SJCRH30 (cell line): ENCODE data around the gene PRELID3B. TPM values are rescaled to one million over a fixed set of nuclear protein-coding genes. Genes with fewer than 3 reads are reported as not detected.
A peak's percentile ranks its signal among the peaks of the same experiment; 100 is the strongest.

Experiments used
- DNase-seq, 2 experiments: peaks; one replicate each; pipeline ENCODE4 v3.0.0-alpha.2; 2015 to 2020
- H3K27ac ChIP-seq: fragments of 250-450 bp; sonication (Bioruptor Pico); 2 replicates; pipeline ENCODE4 v1.5.1; 2020; ENCODE audit warnings: mild to moderate bottlenecking, moderate library complexity
- H3K27me3 ChIP-seq: fragments of 250-450 bp; sonication (Bioruptor Pico); 2 replicates; pipeline ENCODE4 v1.5.1; 2020; ENCODE audit warnings: mild to moderate bottlenecking, moderate library complexity
- H3K36me3 ChIP-seq: fragments of 250-450 bp; sonication (Bioruptor Pico); 2 replicates; pipeline ENCODE4 v1.5.1; 2020; ENCODE audit warnings: mild to moderate bottlenecking, moderate library complexity
- H3K4me1 ChIP-seq: fragments of 250-450 bp; sonication (Bioruptor Pico); 2 replicates; pipeline ENCODE4 v1.5.1; 2020; ENCODE audit warnings: mild to moderate bottlenecking, moderate library complexity
- H3K4me3 ChIP-seq: fragments of 250-450 bp; sonication (Bioruptor Pico); 2 replicates; pipeline ENCODE4 v1.5.1; 2020; ENCODE audit warnings: mild to moderate bottlenecking, moderate library complexity
- H3K9me3 ChIP-seq: fragments of 250-450 bp; sonication (Bioruptor Pico); replicated peaks from 2 replicates; pipeline ENCODE4 v1.5.1; 2020; ENCODE audit warnings: mild to moderate bottlenecking, moderate library complexity
- total RNA-seq: library from RNA; depleted of rRNA; stranded (reverse); fragments of >200 nt; shearing (Covaris generic); gene quantifications from 2 replicates; pipeline ENCODE4 v1.2.3, GENCODE V29; 2014

PRELID3B gene
- total RNA-seq, 1 experiment from 2014 or later: 331 TPM

DNA sequence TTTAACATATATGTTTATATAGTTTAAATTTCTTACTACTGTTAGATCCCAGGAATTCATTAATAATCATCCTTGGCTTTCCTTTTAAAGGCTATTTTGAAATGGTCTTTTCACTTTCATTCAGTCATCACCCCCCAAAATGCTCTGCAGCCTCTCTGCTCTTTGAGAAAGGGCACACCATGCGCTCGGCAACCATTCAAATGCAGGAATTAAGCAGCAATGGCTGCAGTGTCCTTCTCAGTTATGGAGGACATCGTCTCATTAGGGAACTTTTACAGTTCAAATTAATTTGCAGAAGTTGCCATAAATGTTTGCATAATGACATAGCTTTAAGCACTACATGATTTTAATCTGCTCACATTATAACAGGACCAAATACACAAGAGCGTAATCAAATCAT is 17.1 kb downstream of the PRELID3B start:
- peaks cover 31% of the 10 kb centered on the region for H3K4me1 ChIP-seq
- no peaks in the 10 kb centered on the region for H3K9me3 ChIP-seq
- H3K36me3 ChIP-seq: peaks cover 82% of the 10 kb centered on the region
- no peak for DNase-seq
- no peak overlapping the region for H3K4me3 ChIP-seq
- no peaks in the 10 kb centered on the region for H3K27me3 ChIP-seq
- no peak overlapping the region for H3K27ac ChIP-seq

- H3K27ac ChIP-seq: no peak overlapping the region
- no peaks in the 10 kb centered on the region for H3K27me3 ChIP-seq
- DNase-seq: no peak
- H3K4me3 ChIP-seq: no peak overlapping the region
- H3K9me3 ChIP-seq: no peaks in the 10 kb centered on the region
- H3K36me3 ChIP-seq: peaks cover 78% of the 10 kb centered on the region
- peaks cover 27% of the 10 kb centered on the region for H3K4me1 ChIP-seq
These were observed 17.5 kb downstream of the PRELID3B start for GRCh38 chr20:59025086-59025485.

- Histone ChIP-seq H3K4me1 (peaks cover 22% of the 10 kb centered on the region), H3K27ac (no peak overlapping the region), H3K9me3 (no peaks in the 10 kb centered on the region), H3K27me3 (no peaks in the 10 kb centered on the region), H3K36me3 (peaks cover 69% of the 10 kb centered on the region), H3K4me3 (no peak overlapping the region)
- DNase-seq: no peak
These were observed 18.5 kb downstream of the PRELID3B start for GRCh38 chr20:59024111-59024530.

- H3K36me3 ChIP-seq: peaks cover 64% of the 10 kb centered on the region
- no peaks in the 10 kb centered on the region for H3K9me3 ChIP-seq
- no peak overlapping the region for H3K27ac ChIP-seq
- no peaks in the 10 kb centered on the region for H3K27me3 ChIP-seq
- H3K4me1 ChIP-seq: peaks cover 20% of the 10 kb centered on the region
- H3K4me3 ChIP-seq: no peak overlapping the region
- no peak for DNase-seq
These were observed 19.0 kb downstream of the PRELID3B start for GRCh38 chr20:59023616-59024015.

- Histone ChIP-seq H3K4me3 (no peak overlapping the region), H3K36me3 (peaks cover 55% of the 10 kb centered on the region), H3K27ac (no peak overlapping the region), H3K4me1 (peaks cover 11% of the 10 kb centered on the region), H3K9me3 (no peaks in the 10 kb centered on the region), H3K27me3 (no peaks in the 10 kb centered on the region)
- DNase-seq: no peak
These were observed 19.8 kb downstream of the PRELID3B start for GRCh38 chr20:59022754-59023153.

- Histone ChIP-seq H3K4me1 (peaks cover 5% of the 10 kb centered on the region; the same call in 1 of the 2 replicates), H3K27ac (no peak overlapping the region), H3K36me3 (peaks cover 38% of the 10 kb centered on the region), H3K9me3 (no peaks in the 10 kb centered on the region), H3K4me3 (no peak overlapping the region), H3K27me3 (no peaks in the 10 kb centered on the region)
- no peak for DNase-seq
These were observed 21.5 kb downstream of the PRELID3B start for GRCh38 chr20:59020938-59021551.

DNA sequence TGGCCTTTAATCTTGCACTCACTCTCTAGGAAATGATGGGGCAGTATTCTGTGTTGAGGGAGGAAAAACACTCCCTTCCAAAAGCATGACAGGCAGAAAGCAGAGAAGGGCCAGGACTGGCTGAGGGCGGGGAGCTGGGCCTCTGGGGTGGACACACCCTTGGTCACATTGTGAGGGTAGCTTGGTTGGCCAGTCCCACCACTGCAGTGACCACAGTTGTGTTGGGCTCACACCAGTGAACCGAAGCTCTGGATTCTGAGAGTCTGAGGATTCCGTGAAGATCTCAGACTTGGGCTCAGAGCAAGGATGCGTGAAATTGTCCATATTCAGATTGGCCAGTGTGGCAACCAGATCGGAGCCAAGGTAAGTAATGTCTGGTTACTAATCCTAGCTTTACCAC is 23.4 kb downstream of the PRELID3B start, which contains the start of gene TUBB1:
TSS of gene TUBB1 (plus strand) at position 213 of the 400 bp plus-strand sequence. CDS start at position 307, 94 bp downstream.
- H3K4me3 ChIP-seq: no peak within 1 kb of the TSS

DNA sequence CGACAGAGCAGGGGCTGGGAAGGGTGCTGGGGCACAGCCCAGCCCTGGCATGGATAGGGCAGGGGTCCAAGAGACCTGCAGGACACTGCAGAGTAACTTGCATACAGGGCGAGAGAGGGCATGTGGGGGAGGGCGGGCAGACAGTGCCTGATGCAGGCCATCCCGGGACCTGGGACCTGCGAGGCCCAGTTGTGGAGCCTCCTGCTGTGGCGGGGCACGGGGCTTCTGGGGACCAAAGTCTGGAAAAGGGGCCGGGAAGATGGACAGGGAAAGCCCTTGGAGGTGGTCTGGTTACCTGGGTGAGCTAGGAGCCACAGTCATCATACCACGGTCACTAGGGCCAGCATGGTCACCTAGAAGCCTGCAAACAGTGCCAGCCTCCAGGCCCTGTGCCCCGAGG is 23.8 kb downstream of the PRELID3B start:
- Histone ChIP-seq H3K27me3 (no peaks in the 10 kb centered on the region), H3K9me3 (no peaks in the 10 kb centered on the region), H3K4me1 (no peaks in the 10 kb centered on the region), H3K36me3 (peaks cover 16% of the 10 kb centered on the region), H3K27ac (no peak overlapping the region), H3K4me3 (no peak overlapping the region)
- DNase-seq: no peak

More for the DNA sequence above, 23.4 kb downstream of the PRELID3B start, which contains the start of gene TUBB1:
- Histone ChIP-seq H3K27ac (no peak within 1 kb of the TSS), H3K4me1 (no peaks in the 10 kb centered on the region), H3K36me3 (peaks cover 20% of the 10 kb centered on the region), H3K27me3 (no peaks in the 10 kb centered on the region), H3K9me3 (no peaks in the 10 kb centered on the region)
- no peak for DNase-seq

DNA sequence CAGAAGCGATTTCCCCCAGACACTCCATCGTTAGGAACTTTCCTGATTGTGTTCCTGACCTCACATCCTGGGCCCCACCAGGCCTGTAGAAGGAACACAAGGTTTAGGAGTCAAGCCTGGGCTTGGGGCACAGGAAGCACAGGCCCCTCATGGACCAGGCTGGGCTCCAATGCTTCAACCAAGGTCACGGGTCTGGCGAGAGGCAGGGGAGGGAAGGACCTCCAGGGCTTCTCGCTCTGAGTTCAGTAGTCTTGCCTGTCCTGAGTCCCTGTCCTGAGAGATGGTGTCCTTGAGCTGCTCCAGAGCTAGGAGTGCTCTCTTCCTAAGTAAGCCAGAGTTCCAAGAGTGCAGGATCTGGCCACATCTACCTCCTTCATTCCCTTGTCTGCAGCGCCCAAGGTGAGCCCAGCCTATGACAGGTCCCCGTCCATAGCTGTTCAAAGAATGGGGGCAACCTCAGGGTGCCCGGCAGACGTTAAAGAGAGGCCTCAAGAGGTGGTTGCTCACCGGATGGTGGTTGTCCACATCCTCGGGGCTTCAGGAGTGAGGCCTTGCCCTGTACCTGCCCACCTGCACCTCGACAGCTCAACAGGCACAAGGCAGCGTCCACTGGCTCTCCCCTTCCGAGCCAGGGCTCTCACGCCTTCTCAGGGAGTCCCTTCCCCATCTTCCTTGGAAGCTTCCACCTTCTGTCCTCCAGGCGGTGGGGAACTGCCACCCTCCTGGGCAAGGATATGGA is 24.9 kb downstream of the PRELID3B start:
- no peaks in the 10 kb centered on the region for H3K4me1 ChIP-seq
- H3K9me3 ChIP-seq: no peaks in the 10 kb centered on the region
- peaks cover 4% of the 10 kb centered on the region for H3K36me3 ChIP-seq
- DNase-seq: peak in 1 of 2 experiments; percentile 2
- no peak overlapping the region for H3K27ac ChIP-seq
- no peaks in the 10 kb centered on the region for H3K27me3 ChIP-seq
- no peak overlapping the region for H3K4me3 ChIP-seq

DNA sequence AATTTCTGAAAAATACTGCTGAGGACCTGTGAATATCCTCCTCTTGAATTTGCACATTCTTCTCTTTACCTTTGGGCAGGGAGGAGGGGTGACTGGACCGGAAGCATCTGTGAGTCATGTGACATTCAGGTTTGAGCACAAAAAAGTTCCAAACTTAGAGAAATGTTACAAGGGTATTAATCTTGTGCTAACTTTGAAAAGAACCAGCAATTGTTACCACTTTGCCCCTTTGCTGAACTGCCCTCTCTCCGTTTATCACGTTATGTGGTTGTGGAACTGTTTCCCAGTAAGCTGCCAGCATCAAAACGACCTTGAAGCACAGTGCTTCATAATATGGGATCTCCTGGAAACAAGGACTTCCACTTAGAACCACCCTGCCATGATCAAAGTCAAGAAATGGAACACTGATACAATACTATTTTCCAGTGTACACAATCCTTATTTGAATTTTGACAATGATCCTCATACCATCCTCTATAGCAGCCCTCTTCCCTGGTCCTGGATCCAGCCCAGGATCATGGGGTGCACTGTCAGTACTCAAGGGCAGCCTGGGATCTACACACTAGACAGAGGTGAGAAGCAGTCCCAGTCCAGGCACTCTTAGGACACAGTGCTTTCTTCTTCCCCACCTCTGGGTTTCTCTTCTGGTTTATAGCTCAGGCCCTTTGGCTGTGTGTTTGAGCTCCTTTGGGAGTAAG is 25.6 kb downstream of the PRELID3B start:
- Histone ChIP-seq H3K36me3 (no peaks in the 10 kb centered on the region), H3K4me1 (no peaks in the 10 kb centered on the region), H3K4me3 (no peak overlapping the region), H3K9me3 (no peaks in the 10 kb centered on the region), H3K27ac (no peak overlapping the region), H3K27me3 (no peaks in the 10 kb centered on the region)
- no peak for DNase-seq

- no peak overlapping the region for H3K27ac ChIP-seq
- H3K4me3 ChIP-seq: no peak overlapping the region
- DNase-seq: peak in 1 of 2 experiments; percentile 2
These were observed 26.5 kb downstream of the PRELID3B start for GRCh38 chr20:59015812-59016711.

DNA sequence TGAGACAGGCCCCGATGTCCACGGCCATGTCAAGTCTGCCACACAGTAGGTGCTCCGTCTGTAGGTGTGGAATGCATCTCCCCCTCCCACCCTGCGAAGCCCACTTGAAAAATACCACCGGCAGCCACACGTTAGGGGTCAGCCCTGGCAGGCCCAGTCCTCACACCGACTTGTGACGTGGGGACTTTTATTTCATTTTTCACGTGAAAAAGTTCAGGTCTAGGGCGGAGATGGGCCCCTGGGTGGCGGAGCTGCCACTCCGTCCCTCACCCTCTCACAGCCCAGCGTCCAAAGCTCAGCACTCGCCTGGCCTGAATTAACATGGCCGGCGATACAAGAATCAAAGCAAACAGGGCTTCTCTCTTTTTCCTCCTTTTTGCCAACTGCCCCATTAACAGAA is 27.2 kb downstream of the PRELID3B start:
- no peaks in the 10 kb centered on the region for H3K36me3 ChIP-seq
- H3K27me3 ChIP-seq: no peaks in the 10 kb centered on the region
- no peak overlapping the region for H3K4me3 ChIP-seq
- H3K4me1 ChIP-seq: peaks cover 14% of the 10 kb centered on the region
- no peaks in the 10 kb centered on the region for H3K9me3 ChIP-seq
- no peak overlapping the region for H3K27ac ChIP-seq
- DNase-seq: peak in 1 of 2 experiments; percentile 1

More at GRCh38 chr20:59015812-59016711, 26.5 kb downstream of the PRELID3B start:
- no peaks in the 10 kb centered on the region for H3K9me3 ChIP-seq
- H3K4me1 ChIP-seq: peaks cover 8% of the 10 kb centered on the region
- H3K27me3 ChIP-seq: no peaks in the 10 kb centered on the region
- H3K36me3 ChIP-seq: no peaks in the 10 kb centered on the region

DNA sequence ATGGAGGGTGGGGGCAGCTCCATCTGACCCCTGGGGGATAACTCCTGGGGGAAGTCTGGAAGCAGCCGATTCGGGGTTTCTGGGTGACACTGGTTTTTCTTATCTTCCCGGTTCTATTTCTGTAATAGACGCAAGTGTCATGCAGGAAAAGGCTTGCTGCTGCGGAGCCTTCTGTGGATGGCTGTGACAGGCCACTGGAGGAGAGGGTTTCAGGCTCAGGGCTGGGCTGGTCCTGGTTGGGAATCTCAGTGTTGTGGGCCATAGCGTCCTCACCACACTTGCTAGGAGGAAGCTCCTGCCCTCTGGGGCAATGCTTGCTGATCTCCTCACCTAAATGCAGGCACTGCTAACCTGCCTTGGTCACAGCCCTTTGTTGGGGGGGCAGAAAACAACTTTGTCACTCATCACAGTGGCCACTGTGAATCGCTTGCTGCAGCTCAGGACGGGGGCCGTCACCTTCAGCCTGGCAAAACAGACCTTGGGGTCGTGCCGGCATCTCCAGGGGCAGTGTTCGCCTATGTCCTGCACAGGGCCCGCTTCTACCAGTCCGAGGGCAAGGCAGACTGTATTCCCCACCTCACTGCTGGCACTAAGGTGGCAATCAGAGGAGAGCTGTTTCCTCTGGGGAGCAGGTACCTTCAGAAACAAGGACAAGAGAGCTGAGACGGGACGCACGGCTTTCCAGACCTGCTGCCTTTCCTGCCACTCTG is 27.8 kb downstream of the PRELID3B start:
- no peak overlapping the region for H3K4me3 ChIP-seq
- DNase-seq: peak in 1 of 2 experiments; percentile 3
- H3K36me3 ChIP-seq: no peaks in the 10 kb centered on the region
- H3K27me3 ChIP-seq: no peaks in the 10 kb centered on the region
- no peak overlapping the region for H3K27ac ChIP-seq
- no peaks in the 10 kb centered on the region for H3K9me3 ChIP-seq
- peaks cover 18% of the 10 kb centered on the region for H3K4me1 ChIP-seq
